Right renal pelvis (tissue), 4 donors: ENCODE results near the gene SLC35A2. TPM values are rescaled to one million over a fixed set of nuclear protein-coding genes. Genes with fewer than 3 reads are reported as not detected.

Experiments
- DNase-seq, 4 donors: peaks; one replicate each; pipeline ENCODE4 v3.0.0-alpha.2; 2013; ENCODE audit warnings: low read depth in 4 of 4, low spot score in 3 of 4, missing footprints in 1 of 4
- polyA plus RNA-seq, 4 donors: library from polyadenylated mRNA; unstranded; fragments of 120-200 nt; gene quantifications; one replicate each; pipeline ENCODE4 v1.2.1, GENCODE V29; 2013; ENCODE audit not compliant: insufficient read length in 4 of 4

Gene SLC35A2
- polyA plus RNA-seq, 4 donors, result 34.2 to 36.6 (median 35.9) TPM

- DNase-seq, result no peak
These were observed 16.4 kb upstream of the SLC35A2 start for GRCh38 chrX:48927736-48928382.

GRCh38 chrX:48927123-48927522 is 15.7 kb upstream of the SLC35A2 start:
- DNase-seq, result no peak

GRCh38 chrX:48924270-48924669 is 12.8 kb upstream of the SLC35A2 start:
- DNase-seq, result no peak

- DNase-seq, result no peak
These were observed 12.3 kb upstream of the SLC35A2 start for GRCh38 chrX:48923771-48924170.

GRCh38 chrX:48920718-48921104 is 9.3 kb upstream of the SLC35A2 start:
- DNase-seq, result no peak

GRCh38 chrX:48919947-48920717 is 8.7 kb upstream of the SLC35A2 start:
- DNase-seq, result no peak

GRCh38 chrX:48919360-48919841 is 8.0 kb upstream of the SLC35A2 start:
- DNase-seq, result no peak

GRCh38 chrX:48918643-48919340 is 7.3 kb upstream of the SLC35A2 start, which contains the start of gene PIM2:
Gene PIM2, minus strand, starts transcription at chrX:48919024. Its CDS starts 190 bp downstream, at chrX:48918834.
- DNase-seq, result peak in 2 of 4 donors; percentile 53 to 76

- no peak for DNase-seq
These were observed 6.8 kb upstream of the SLC35A2 start for GRCh38 chrX:48918301-48918642.

- DNase-seq, result peak in 2 of 4 donors; percentile 73 to 74
These were observed 5.9 kb upstream of the SLC35A2 start for GRCh38 chrX:48917139-48918001.

- DNase-seq, result no peak
These were observed 3.4 kb upstream of the SLC35A2 start for GRCh38 chrX:48914593-48915493.

- no peak for DNase-seq
These were observed 2.3 kb upstream of the SLC35A2 start for GRCh38 chrX:48913605-48914366.

GRCh38 chrX:48910926-48911411 is 477 bp downstream of the SLC35A2 start:
- no peak for DNase-seq

GRCh38 chrX:48909703-48910294 is 1.6 kb downstream of the SLC35A2 start:
- DNase-seq, result no peak

GRCh38 chrX:48908600-48908999 is 2.8 kb downstream of the SLC35A2 start:
- DNase-seq, result no peak

- DNase-seq, result no peak
These were observed 6.2 kb downstream of the SLC35A2 start for GRCh38 chrX:48905090-48905790.

GRCh38 chrX:48904626-48905025 is 6.8 kb downstream of the SLC35A2 start:
- no peak for DNase-seq

- DNase-seq, result no peak
These were observed 7.3 kb downstream of the SLC35A2 start for GRCh38 chrX:48904180-48904579.
